GM21526 (cell line): ENCODE measurements around the gene C1QL2.

Experiments used
- ATAC-seq: cut with Tn5 transposase; IDR thresholded peaks from one replicate; pipeline ENCODE4 v1.9.1; 2021; ENCODE audit warnings: moderate library complexity; ENCODE audit not compliant: unreplicated experiment, low FRiP score

Gene C1QL2

GRCh38 chr2:119180892-119181291, 22.3 kb upstream of the C1QL2 start:
- ATAC-seq = no peak

- no peak for ATAC-seq
Measured at GRCh38 chr2:119179991-119180390, 21.4 kb upstream of the C1QL2 start.

GRCh38 chr2:119179202-119179601, 20.7 kb upstream of the C1QL2 start:
- no peak for ATAC-seq

- no peak for ATAC-seq
Measured at GRCh38 chr2:119178776-119179175, 20.2 kb upstream of the C1QL2 start.

- no peak for ATAC-seq
Measured at GRCh38 chr2:119177838-119178190, 19.3 kb upstream of the C1QL2 start.

GRCh38 chr2:119177171-119177837, 18.8 kb upstream of the C1QL2 start:
- no peak for ATAC-seq

- no peak for ATAC-seq
Measured at GRCh38 chr2:119175517-119175916, 17.0 kb upstream of the C1QL2 start.

GRCh38 chr2:119174993-119175347, 16.4 kb upstream of the C1QL2 start:
- ATAC-seq = no peak

- ATAC-seq = peak; percentile 86
Measured at GRCh38 chr2:119174216-119174992, 15.9 kb upstream of the C1QL2 start.

GRCh38 chr2:119173556-119174060, 15.1 kb upstream of the C1QL2 start:
- no peak for ATAC-seq

- ATAC-seq = no peak
Measured at GRCh38 chr2:119170504-119170903, 12.0 kb upstream of the C1QL2 start.

GRCh38 chr2:119169717-119170116, 11.2 kb upstream of the C1QL2 start:
- ATAC-seq = no peak

- ATAC-seq = no peak
Measured at GRCh38 chr2:119160361-119160990, 1.9 kb upstream of the C1QL2 start.

GRCh38 chr2:119157850-119158511, 570 bp downstream of the C1QL2 start:
- no peak for ATAC-seq

- no peak for ATAC-seq
Measured at GRCh38 chr2:119156891-119157773, 1.4 kb downstream of the C1QL2 start.

- no peak for ATAC-seq
Measured at GRCh38 chr2:119156105-119156890, 2.3 kb downstream of the C1QL2 start.

- no peak for ATAC-seq
Measured at GRCh38 chr2:119155633-119156032, 2.9 kb downstream of the C1QL2 start.

GRCh38 chr2:119154076-119154475, 4.5 kb downstream of the C1QL2 start:
- no peak for ATAC-seq

GRCh38 chr2:119149611-119150010, 8.9 kb downstream of the C1QL2 start:
- no peak for ATAC-seq
